ENCODE measurements around the gene DEAF1. TPM values are rescaled to one million over a fixed set of nuclear protein-coding genes. Genes with fewer than 3 reads are reported as not detected.
"Not testable (repeated sequence)": the region's sequence is repeated elsewhere in the genome, so short reads cannot be mapped to it uniquely, and the experiment has no call there.

Gene DEAF1
- total and polyA plus RNA-seq, 2 donors (not counting 3 experiments of a cell fraction or from before 2014, with no cell fraction given) = 43.6 to 55.7 TPM

- intact Hi-C loops (cut with micrococcal nuclease); CTCF ChIA-PET: not testable (repeated sequence)
Observed at GRCh38 chr11:654444-654843, 40.6 kb downstream of the DEAF1 start.

GRCh38 chr11:653837-654236 lies 41.2 kb downstream of the DEAF1 start:
- Histone ChIP-seq H2AFZ (ENCODE audit: low read depth, low read length) (no peak overlapping the region), H3K27me3 (ENCODE audit: control insufficient read depth in 2 of 2, insufficient read depth in 2 of 2, low read length in 2 of 2) (no peaks in the 10 kb centered on the region), H3K4me3 (replicated peaks in 1 of 3; ENCODE audit: insufficient read depth in 1 of 3, low read depth in 1 of 3, low read length in 3 of 3) (no peak overlapping the region), H3K27ac (ENCODE audit: insufficient read depth, low read depth, low read length) (no peak overlapping the region), H3K36me3 (ENCODE audit: control insufficient read depth in 2 of 2, extremely low read depth in 1 of 2, insufficient read depth in 2 of 2, low read length in 2 of 2) (peaks cover 0 to 23% of the 10 kb centered on the region in 2 experiments), H4K20me1 (replicated peaks; ENCODE audit: control insufficient read depth, extremely low read depth, insufficient read depth, low read length) (no peaks in the 10 kb centered on the region), H3K9me1 (replicated peaks; ENCODE audit: control insufficient read depth, extremely low read depth, insufficient read depth, low read length) (no peaks in the 10 kb centered on the region), H3K79me2 (ENCODE audit: control insufficient read depth, insufficient read depth, low read length) (no peaks in the 10 kb centered on the region), H3K4me1 (ENCODE audit: control insufficient read depth, extremely low read depth, insufficient read depth, low read length) (no peaks in the 10 kb centered on the region), H3K9me3 (replicated peaks; ENCODE audit: control insufficient read depth, insufficient read depth, low read length) (no peaks in the 10 kb centered on the region), H3K4me2 (ENCODE audit: insufficient read depth, low read length) (no peak overlapping the region), H3K9ac (replicated peaks; ENCODE audit: extremely low read depth, insufficient read depth, low read length) (no peak overlapping the region)
- CTCF ChIA-PET = no interaction called here
- FAIRE-seq (no peak), DNase-seq (ENCODE audit: low read depth, low spot score) (no peak)
- BruUV-seq (replicated peaks) = no TSS peak
- TF ChIP-seq CTCF (IDR thresholded peaks at IDR 0.05; ENCODE audit: extremely low read depth in 1 of 2, insufficient read depth in 1 of 2, low read depth in 1 of 2, low read length in 2 of 2) (no peak), POLR2A (IDR thresholded peaks at IDR 0.05; ENCODE audit: low read depth, low read length) (no peak), FOS (IDR thresholded peaks at IDR 0.05; ENCODE audit: borderline replicate concordance, insufficient read depth, low read length) (no peak), GATA2 (IDR thresholded peaks at IDR 0.05; ENCODE audit: insufficient read depth, insufficient read length, low read depth, low read length) (no peak), POLR2AphosphoS5 (IDR thresholded peaks at IDR 0.05; ENCODE audit: insufficient read depth, low read depth, low read length) (no peak), JUN (IDR thresholded peaks at IDR 0.05; ENCODE audit: borderline replicate concordance, insufficient read depth, insufficient read length, low read depth) (no peak), EZH2 (IDR thresholded peaks at IDR 0.05; ENCODE audit: borderline replicate concordance, low read depth, low read length, severe bottlenecking) (no peak), MYC (IDR thresholded peaks at IDR 0.05; ENCODE audit: low read depth, low read length) (no peak)
- dilution Hi-C loops (cut with MboI; ENCODE audit: extremely low pct_ligation_motif_present, low sequenced_read_pairs) (no loop called here), intact Hi-C loops (cut with micrococcal nuclease) (no loop called here)
- POLR2A ChIA-PET = no interaction called here

More at GRCh38 chr11:654444-654843, 40.6 kb downstream of the DEAF1 start:
- H4K20me1 ChIP-seq (replicated peaks; ENCODE audit: control insufficient read depth, extremely low read depth, insufficient read depth, low read length); H3K4me3 ChIP-seq (replicated peaks in 1 of 3; ENCODE audit: insufficient read depth in 1 of 3, low read depth in 1 of 3, low read length in 3 of 3); H2AFZ ChIP-seq (ENCODE audit: low read depth, low read length); H3K27me3 ChIP-seq (ENCODE audit: control insufficient read depth in 2 of 2, insufficient read depth in 2 of 2, low read length in 2 of 2); dilution Hi-C loops (cut with MboI; ENCODE audit: extremely low pct_ligation_motif_present, low sequenced_read_pairs); H3K9ac ChIP-seq (replicated peaks; ENCODE audit: extremely low read depth, insufficient read depth, low read length); POLR2A ChIA-PET; H3K9me3 ChIP-seq (replicated peaks; ENCODE audit: control insufficient read depth, insufficient read depth, low read length); FAIRE-seq; H3K9me1 ChIP-seq (replicated peaks; ENCODE audit: control insufficient read depth, extremely low read depth, insufficient read depth, low read length); DNase-seq (ENCODE audit: low read depth, low spot score); H3K4me1 ChIP-seq (ENCODE audit: control insufficient read depth, extremely low read depth, insufficient read depth, low read length); H3K4me2 ChIP-seq (ENCODE audit: insufficient read depth, low read length); H3K27ac ChIP-seq (ENCODE audit: insufficient read depth, low read depth, low read length); BruUV-seq (replicated peaks); H3K79me2 ChIP-seq (ENCODE audit: control insufficient read depth, insufficient read depth, low read length): not testable (repeated sequence)
- peaks cover under 1 to 24% of the 10 kb centered on the region in 2 experiments for H3K36me3 ChIP-seq (ENCODE audit: control insufficient read depth in 2 of 2, extremely low read depth in 1 of 2, insufficient read depth in 2 of 2, low read length in 2 of 2)

GRCh38 chr11:653136-653535 lies 41.9 kb downstream of the DEAF1 start:
- H3K9ac ChIP-seq (replicated peaks; ENCODE audit: extremely low read depth, insufficient read depth, low read length); H3K9me3 ChIP-seq (replicated peaks; ENCODE audit: control insufficient read depth, insufficient read depth, low read length); H3K79me2 ChIP-seq (ENCODE audit: control insufficient read depth, insufficient read depth, low read length); H3K4me2 ChIP-seq (ENCODE audit: insufficient read depth, low read length); H3K4me3 ChIP-seq (replicated peaks in 1 of 3; ENCODE audit: insufficient read depth in 1 of 3, low read depth in 1 of 3, low read length in 3 of 3); H3K27ac ChIP-seq (ENCODE audit: insufficient read depth, low read depth, low read length); FAIRE-seq; BruUV-seq (replicated peaks); intact Hi-C loops (cut with micrococcal nuclease); POLR2A ChIA-PET; H3K4me1 ChIP-seq (ENCODE audit: control insufficient read depth, extremely low read depth, insufficient read depth, low read length); CTCF ChIA-PET; H2AFZ ChIP-seq (ENCODE audit: low read depth, low read length); dilution Hi-C loops (cut with MboI; ENCODE audit: extremely low pct_ligation_motif_present, low sequenced_read_pairs); H4K20me1 ChIP-seq (replicated peaks; ENCODE audit: control insufficient read depth, extremely low read depth, insufficient read depth, low read length); H3K27me3 ChIP-seq (ENCODE audit: control insufficient read depth in 2 of 2, insufficient read depth in 2 of 2, low read length in 2 of 2); H3K9me1 ChIP-seq (replicated peaks; ENCODE audit: control insufficient read depth, extremely low read depth, insufficient read depth, low read length); DNase-seq (ENCODE audit: low read depth, low spot score): not testable (repeated sequence)
- peaks cover 0 to 23% of the 10 kb centered on the region in 2 experiments for H3K36me3 ChIP-seq (ENCODE audit: control insufficient read depth in 2 of 2, extremely low read depth in 1 of 2, insufficient read depth in 2 of 2, low read length in 2 of 2)

All from endothelial cell of umbilical vein (primary cell).